Neural cell (in vitro differentiated cells): ENCODE measurements around the gene GZMM. TPM values are rescaled to one million over a fixed set of nuclear protein-coding genes. Genes with fewer than 3 reads are reported as not detected.

Experiments used
- H2AFZ ChIP-seq: fragments of 200-600, 300-800 bp; sonication (generic), shearing (Covaris generic); 2 replicates; pipeline ENCODE4 v1.6.0; 2014; ENCODE audit warnings: low read depth, mild to moderate bottlenecking, antibody characterized with exemption, low read length, moderate library complexity
- H3F3A ChIP-seq: fragments of 200-600 bp; shearing (Covaris generic); 2 replicates; pipeline ENCODE4 v1.6.1; 2016; ENCODE audit warnings: mild to moderate bottlenecking, moderate library complexity, mixed read lengths, antibody characterized with exemption, low read length; ENCODE audit not compliant: insufficient read depth, poor library complexity, severe bottlenecking
- H3K27ac ChIP-seq: fragments of 200-600, 300-800 bp; sonication (generic), shearing (Covaris generic); 2 replicates; pipeline ENCODE4 v1.5.1; 2014; ENCODE audit warnings: mild to moderate bottlenecking, low read length, moderate library complexity
- H3K27me3 ChIP-seq: fragments of 300-800, 200-600 bp; sonication (generic), shearing (Covaris generic); 2 replicates; pipeline ENCODE4 v1.6.0; 2014; ENCODE audit warnings: mild to moderate bottlenecking, low read depth, low read length, moderate library complexity; ENCODE audit not compliant: insufficient read depth
- H3K36me3 ChIP-seq: fragments of 300-800, 200-600 bp; sonication (generic), shearing (Covaris generic); 2 replicates; pipeline ENCODE4 v1.5.1; 2014; ENCODE audit warnings: mild to moderate bottlenecking, antibody characterized with exemption, low read length, moderate library complexity; ENCODE audit not compliant: insufficient read depth
- H3K4me2 ChIP-seq: fragments of 300-800, 200-600 bp; sonication (generic), shearing (Covaris generic); 2 replicates; pipeline ENCODE4 v1.6.0; 2014; ENCODE audit warnings: mild to moderate bottlenecking, low read length
- H3K4me3 ChIP-seq: fragments of 300-800, 200-600 bp; sonication (generic), shearing (Covaris generic); 2 replicates; pipeline ENCODE4 v1.5.1; 2014; ENCODE audit warnings: mild to moderate bottlenecking, low read length, moderate library complexity
- H3K79me2 ChIP-seq: fragments of 200-600 bp; shearing (Covaris generic); replicated peaks from 2 replicates; pipeline ENCODE4 v1.6.0; 2014; ENCODE audit warnings: mild to moderate bottlenecking, low read length, moderate library complexity; ENCODE audit not compliant: insufficient read depth
- H3K9ac ChIP-seq: fragments of 300-800, 200-600 bp; sonication (generic), shearing (Covaris generic); 2 replicates; pipeline ENCODE4 v1.6.1; 2016; ENCODE audit warnings: mild to moderate bottlenecking, low read length, mixed read lengths
- H3K9me2 ChIP-seq: fragments of 200-600 bp; shearing (Covaris generic); 2 replicates; pipeline ENCODE4 v1.6.1; 2016; ENCODE audit warnings: mild to moderate bottlenecking, low read length, mixed read lengths; ENCODE audit not compliant: insufficient read depth
- H3K9me3 ChIP-seq: fragments of 200-600, 300-800 bp; sonication (generic), shearing (Covaris generic); 2 replicates; pipeline ENCODE4 v1.6.1; 2016; ENCODE audit warnings: mild to moderate bottlenecking, mixed run types, low read length, moderate library complexity, mixed read lengths
- H4K20me1 ChIP-seq: fragments of 200-600 bp; shearing (Covaris generic); 2 replicates; pipeline ENCODE4 v1.6.1; 2016; ENCODE audit warnings: mild to moderate bottlenecking, mixed run types; ENCODE audit not compliant: insufficient read depth
- EP300 ChIP-seq: fragments of 450-650 bp; conservative IDR thresholded peaks from 2 replicates; pipeline ENCODE4 v1.6.1; 2014; ENCODE audit warnings: antibody characterized with exemption, mild to moderate bottlenecking, moderate library complexity; ENCODE audit not compliant: poor library complexity, severe bottlenecking
- MXI1 ChIP-seq: fragments of 450-650 bp; conservative IDR thresholded peaks from 2 replicates; pipeline ENCODE4 v1.6.1; 2014; ENCODE audit warnings: antibody characterized with exemption, mild to moderate bottlenecking; ENCODE audit not compliant: poor library complexity, severe bottlenecking
- POLR2AphosphoS5 ChIP-seq: IDR thresholded peaks from 2 replicates; pipeline ENCODE4 v1.6.1; 2012
- SMC3 ChIP-seq: fragments of 450-650 bp; conservative IDR thresholded peaks from 2 replicates; pipeline ENCODE4 v1.6.1; 2014; ENCODE audit warnings: antibody characterized with exemption, mild to moderate bottlenecking, moderate library complexity; ENCODE audit not compliant: poor library complexity
- TAF1 ChIP-seq: IDR thresholded peaks from 2 replicates; pipeline ENCODE4 v1.6.1; 2012; ENCODE audit warnings: low read depth
- polyA plus RNA-seq: library from polyadenylated mRNA; depleted of rRNA; stranded (reverse); fragments of >200 nt; gene quantifications from 2 replicates; pipeline ENCODE4 v1.2.3, GENCODE V29; 2014
- TF ChIP-seq, protein P1 (sequence below): IDR thresholded peaks from 2 replicates; pipeline ENCODE4 v1.6.1; 2012; ENCODE audit warnings: borderline replicate concordance

GZMM gene
- polyA plus RNA-seq, 1 donor from 2014 or later = 0.38 TPM

DNA sequence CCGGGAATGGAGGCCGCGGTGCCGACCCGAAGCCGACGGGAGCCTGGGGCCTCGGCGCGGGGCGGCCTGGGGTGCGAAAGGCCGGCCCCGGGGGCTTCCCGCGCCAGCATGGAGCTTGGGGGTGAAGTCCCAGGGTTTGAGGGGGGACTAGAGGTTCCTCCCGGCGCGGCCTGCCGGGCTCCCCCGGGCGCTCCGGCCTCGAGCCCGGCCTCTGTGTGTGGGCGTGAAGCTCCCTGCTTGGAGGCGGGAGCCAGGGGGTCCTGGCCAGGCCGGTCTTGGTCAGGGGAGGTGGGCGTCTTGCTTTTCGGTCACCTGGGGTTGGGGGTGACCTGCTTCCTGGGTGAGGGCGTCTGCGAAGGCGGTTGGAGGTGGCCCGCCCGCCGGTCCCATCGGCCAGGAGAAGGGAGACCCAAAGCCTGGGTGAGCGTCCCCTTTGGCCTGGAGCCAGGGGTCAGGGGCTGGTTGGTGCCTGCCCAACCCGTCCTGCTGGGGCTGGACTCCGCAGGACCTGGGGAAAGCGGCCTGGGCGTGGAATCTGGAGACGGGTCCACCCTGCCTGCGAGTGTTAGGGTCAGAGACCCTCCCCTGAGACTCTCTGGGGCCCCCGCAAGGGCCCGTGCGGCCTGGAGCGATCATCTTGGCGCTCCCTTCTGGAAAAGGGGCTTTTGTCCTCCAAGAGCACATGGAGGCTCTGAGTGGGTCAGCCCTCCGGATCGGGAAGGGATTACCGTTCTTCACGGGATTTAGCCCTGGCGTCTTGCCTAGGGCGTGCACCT lies 29.1 kb downstream of the GZMM start:
- Histone ChIP-seq H3K79me2 (peaks cover 46% of the 10 kb centered on the region), H3K9ac (peak overlapping the region; percentile 94), H4K20me1 (peaks cover 4% of the 10 kb centered on the region), H3K27ac (peak overlapping the region; percentile 86), H3F3A (no peaks in the 10 kb centered on the region), H3K4me3 (peak overlapping the region; percentile 99), H3K27me3 (no peaks in the 10 kb centered on the region), H3K9me2 (no peaks in the 10 kb centered on the region), H3K4me2 (peak overlapping the region; percentile 72), H2AFZ (no peak overlapping the region), H3K36me3 (no peaks in the 10 kb centered on the region), H3K9me3 (no peaks in the 10 kb centered on the region)
- TF ChIP-seq MXI1 (peak; percentile 4), EP300 (no peak)

DNA sequence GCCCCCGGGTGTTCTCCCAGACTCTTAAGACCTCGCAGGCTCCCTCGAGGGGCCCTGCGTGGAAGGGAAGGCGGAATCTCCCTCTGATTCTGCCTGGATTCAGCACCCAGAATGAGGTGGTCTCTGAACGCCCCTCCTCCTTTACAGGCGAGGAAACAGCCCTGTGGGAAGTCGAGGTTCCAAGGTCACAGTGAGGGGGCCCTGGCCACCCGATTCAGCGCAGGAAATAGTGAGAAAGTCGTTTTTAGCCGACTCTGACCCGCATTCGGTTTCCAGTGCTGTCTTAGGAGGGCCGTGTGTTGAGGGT lies 29.6 kb downstream of the GZMM start:
- Histone ChIP-seq H3K9me3 (no peaks in the 10 kb centered on the region), H3F3A (no peaks in the 10 kb centered on the region), H3K27ac (peak overlapping the region; percentile 86), H2AFZ (peak overlapping the region; percentile 28), H3K9ac (peak overlapping the region; percentile 94), H3K9me2 (no peaks in the 10 kb centered on the region), H4K20me1 (peaks cover 4% of the 10 kb centered on the region), H3K27me3 (no peaks in the 10 kb centered on the region), H3K36me3 (no peaks in the 10 kb centered on the region), H3K4me3 (peak overlapping the region; percentile 99), H3K79me2 (peaks cover 50% of the 10 kb centered on the region), H3K4me2 (peak overlapping the region; percentile 72)
- TF ChIP-seq POLR2AphosphoS5 (no peak), TAF1 (no peak), SMC3 (no peak)
- TF ChIP-seq, protein P1, sequence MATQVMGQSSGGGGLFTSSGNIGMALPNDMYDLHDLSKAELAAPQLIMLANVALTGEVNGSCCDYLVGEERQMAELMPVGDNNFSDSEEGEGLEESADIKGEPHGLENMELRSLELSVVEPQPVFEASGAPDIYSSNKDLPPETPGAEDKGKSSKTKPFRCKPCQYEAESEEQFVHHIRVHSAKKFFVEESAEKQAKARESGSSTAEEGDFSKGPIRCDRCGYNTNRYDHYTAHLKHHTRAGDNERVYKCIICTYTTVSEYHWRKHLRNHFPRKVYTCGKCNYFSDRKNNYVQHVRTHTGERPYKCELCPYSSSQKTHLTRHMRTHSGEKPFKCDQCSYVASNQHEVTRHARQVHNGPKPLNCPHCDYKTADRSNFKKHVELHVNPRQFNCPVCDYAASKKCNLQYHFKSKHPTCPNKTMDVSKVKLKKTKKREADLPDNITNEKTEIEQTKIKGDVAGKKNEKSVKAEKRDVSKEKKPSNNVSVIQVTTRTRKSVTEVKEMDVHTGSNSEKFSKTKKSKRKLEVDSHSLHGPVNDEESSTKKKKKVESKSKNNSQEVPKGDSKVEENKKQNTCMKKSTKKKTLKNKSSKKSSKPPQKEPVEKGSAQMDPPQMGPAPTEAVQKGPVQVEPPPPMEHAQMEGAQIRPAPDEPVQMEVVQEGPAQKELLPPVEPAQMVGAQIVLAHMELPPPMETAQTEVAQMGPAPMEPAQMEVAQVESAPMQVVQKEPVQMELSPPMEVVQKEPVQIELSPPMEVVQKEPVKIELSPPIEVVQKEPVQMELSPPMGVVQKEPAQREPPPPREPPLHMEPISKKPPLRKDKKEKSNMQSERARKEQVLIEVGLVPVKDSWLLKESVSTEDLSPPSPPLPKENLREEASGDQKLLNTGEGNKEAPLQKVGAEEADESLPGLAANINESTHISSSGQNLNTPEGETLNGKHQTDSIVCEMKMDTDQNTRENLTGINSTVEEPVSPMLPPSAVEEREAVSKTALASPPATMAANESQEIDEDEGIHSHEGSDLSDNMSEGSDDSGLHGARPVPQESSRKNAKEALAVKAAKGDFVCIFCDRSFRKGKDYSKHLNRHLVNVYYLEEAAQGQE = peak; percentile 23

- Histone ChIP-seq H3K36me3 (no peaks in the 10 kb centered on the region), H3K4me3 (peak overlapping the region; percentile 99), H3K9ac (peak overlapping the region; percentile 48), H3K27ac (peak overlapping the region; percentile 31), H3K9me2 (no peaks in the 10 kb centered on the region), H2AFZ (no peak overlapping the region), H3K27me3 (no peaks in the 10 kb centered on the region), H3K9me3 (no peaks in the 10 kb centered on the region), H3K79me2 (peaks cover 51% of the 10 kb centered on the region), H3F3A (no peaks in the 10 kb centered on the region), H4K20me1 (peaks cover 4% of the 10 kb centered on the region), H3K4me2 (no peak overlapping the region)
- TF ChIP-seq MXI1 = peak; percentile 33
- TF ChIP-seq EP300 = no peak
These were observed 31.0 kb downstream of the GZMM start for GRCh38 chr19:574658-575526.
